HG02884 (cell line): ENCODE results near the gene ERRFI1.
"Not testable (repeated sequence)": the region's sequence is repeated elsewhere in the genome, so short reads cannot be mapped to it uniquely, and the experiment has no call there.

Experiments
- ATAC-seq: cut with Tn5 transposase; IDR thresholded peaks from one replicate; pipeline ENCODE4 v1.9.1; 2021; ENCODE audit warnings: mild to moderate bottlenecking, moderate library complexity; ENCODE audit not compliant: unreplicated experiment

Gene ERRFI1

DNA sequence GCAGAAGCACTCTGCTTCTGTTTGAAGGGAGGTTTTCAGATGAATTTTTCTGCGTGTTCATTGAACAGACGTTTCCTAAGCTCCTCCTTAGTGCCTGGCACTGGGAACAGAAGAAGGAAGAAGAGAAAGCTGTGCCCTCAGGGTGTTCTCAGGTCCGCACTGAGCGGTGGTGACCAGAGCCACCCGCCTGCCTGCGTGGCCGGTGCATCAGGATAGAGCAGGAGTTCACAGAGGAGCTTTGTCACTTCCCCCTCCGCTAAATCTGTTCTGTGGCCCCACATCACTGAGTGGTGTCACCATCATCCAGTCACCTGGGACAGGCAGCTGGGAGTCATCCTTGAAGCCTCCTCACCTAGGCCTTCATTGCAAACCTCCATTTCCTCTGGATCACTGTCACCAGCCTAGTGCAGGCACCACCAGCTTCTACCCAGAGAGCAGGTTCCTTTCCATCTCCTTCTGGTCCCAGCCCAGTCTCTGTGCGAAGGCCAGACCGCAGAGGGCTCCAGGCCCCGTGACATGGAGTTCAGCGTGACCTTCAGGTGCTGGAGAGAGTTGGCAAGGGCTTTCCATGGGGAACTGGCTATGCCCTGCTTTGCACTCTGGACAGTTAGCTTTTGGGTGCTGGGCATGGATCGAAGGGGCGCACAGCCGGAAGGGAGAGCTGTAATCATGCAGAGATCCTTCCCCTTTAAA is 42.9 kb downstream of the ERRFI1 start:
- ATAC-seq, result no peak

DNA sequence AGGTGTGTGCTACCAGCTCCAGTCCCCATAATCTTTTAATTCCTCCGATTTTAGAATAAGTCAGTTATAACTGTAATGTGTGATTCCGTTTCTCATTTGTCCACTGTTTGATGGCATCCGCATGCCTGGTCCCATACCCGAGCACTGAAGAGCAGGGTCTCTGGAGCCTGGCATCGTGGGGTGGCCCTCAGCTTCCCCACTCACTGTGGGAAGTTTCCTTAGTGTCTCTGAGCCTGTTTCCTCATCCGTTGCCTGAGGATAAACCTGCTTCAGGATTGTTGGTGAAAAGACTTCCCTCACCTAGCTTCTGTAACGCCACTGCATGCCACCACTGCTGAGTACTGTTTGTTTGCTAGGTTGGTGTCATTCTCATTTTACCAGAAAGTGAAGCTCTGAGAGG is 45.1 kb downstream of the ERRFI1 start:
- ATAC-seq, result no peak

DNA sequence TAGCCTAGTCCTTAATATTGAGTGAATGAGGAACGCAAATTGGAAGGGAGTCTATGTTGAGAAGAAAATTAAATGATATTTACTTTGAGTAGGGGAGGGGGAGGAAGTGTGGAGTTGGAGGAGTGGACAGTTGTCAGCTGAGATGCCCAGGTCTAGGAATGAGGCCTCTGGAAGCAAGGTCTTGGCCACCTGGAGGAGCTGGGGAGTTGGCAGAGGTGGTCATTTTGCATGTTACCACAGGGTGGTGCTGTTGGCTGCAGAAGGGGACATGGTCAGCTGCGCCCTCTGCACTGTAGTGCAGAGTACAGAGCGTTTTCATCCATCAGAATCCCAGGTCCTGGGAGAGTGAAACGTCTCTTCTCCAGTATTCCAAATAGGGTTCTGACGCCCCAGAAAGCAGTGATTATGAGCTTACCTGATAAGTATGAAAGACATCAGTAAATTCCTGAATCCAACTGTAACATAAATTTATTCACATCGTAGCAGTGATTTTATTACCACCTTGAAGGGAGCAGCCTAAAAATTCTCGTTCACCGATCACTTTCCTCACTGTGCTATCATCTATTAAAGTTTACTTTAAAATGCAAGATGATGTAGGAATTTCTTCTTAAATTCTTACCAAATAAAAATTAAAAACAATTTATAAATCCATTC is 50.8 kb downstream of the ERRFI1 start:
- no peak for ATAC-seq

DNA sequence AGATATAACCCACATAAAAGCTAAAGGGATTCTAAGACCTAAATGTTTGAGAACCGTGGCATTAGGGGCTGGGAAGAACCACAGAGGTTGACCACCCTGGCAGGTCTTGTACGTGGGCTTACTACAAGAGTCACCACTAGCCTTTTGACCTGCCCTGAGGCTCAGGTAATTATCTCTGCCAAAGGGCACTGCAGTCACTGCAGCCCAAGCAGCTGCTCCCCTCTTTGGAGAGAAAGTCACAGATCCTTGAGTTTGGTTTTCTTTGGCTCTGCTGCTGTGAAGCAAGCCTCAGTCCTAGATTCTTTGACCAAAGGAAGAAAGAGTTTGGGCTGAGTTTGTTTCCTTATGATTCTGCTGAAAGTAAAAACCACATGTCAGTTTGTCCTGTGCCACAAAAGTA is 53.0 kb downstream of the ERRFI1 start:
- no peak for ATAC-seq

DNA sequence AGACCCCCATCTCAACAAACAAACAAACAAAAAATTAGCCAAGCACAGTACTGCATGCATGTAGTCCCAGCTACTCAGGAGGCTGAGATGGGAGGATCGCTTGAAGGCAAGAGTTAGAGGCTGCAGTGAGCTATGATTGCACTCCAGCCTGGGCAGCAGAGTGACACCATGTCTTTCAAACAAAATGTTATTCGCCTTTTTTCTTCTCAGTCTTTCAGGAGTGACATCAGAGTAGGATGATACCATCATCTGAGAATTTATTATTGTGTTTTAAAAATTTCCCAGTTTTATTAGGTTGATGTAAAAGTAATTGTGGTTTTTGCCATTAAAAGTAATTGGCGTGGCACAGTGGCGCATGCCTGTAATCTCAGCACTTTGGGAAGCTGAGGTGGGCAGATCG is 53.8 kb downstream of the ERRFI1 start:
- no peak for ATAC-seq

DNA sequence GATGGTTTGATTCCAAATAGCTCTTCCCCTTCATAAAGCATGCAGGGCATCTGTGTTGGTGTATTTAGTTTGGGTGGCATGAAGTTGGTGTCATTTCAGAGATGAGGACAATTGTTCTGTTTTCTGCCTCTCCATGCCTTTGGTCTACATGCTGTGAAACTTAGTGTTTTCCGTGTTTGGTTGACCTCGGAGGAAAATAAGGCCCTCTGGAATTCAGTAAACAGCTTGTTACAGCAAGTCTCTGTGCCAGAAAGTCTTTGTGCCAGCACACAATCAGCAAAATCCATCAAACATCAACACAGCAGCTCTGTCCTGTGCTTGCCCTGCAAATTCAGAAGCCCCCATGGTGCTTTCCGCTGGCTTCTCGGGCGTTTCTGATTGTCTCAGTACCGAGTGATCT is 55.1 kb downstream of the ERRFI1 start:
- ATAC-seq, result no peak

DNA sequence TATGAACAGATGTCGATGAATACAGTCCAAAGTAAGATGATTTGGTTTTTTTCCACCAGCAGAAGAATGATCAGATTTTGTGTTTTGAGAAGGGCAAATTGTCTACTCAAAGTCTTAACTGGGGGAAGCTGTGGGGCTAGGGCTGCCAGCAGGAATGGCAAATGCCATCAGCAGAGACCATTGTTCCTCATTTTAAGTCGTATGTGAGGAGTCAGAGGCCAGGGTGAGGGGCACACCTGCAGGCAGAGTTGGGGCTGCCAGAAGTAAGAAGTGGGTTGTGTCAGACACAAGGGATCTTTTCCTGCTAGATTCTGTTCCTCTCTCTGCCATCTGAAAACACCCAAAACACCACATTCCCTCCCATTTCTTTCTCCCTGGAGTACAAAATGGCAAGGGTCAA is 55.9 kb downstream of the ERRFI1 start:
- ATAC-seq, result no peak

DNA sequence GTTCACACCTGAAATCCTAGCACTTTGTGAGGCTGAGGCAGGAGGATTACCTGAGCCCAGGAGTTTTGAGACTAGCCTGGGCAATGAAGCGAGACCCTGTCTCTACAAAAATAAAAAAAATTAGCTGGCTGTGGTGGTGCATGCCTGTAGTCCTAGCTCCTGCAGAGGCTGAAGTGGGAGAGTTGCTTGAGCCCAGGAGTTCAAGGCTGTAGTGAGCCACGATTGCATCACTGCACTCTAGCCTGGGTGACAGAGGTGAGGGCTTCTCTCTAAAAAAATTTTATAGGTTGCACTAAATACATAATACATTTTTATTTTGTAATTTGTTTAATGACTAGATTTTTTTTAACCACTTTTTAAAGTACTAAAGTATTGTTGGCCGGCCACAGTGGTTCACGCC is 58.5 kb downstream of the ERRFI1 start:
- ATAC-seq, result no peak

DNA sequence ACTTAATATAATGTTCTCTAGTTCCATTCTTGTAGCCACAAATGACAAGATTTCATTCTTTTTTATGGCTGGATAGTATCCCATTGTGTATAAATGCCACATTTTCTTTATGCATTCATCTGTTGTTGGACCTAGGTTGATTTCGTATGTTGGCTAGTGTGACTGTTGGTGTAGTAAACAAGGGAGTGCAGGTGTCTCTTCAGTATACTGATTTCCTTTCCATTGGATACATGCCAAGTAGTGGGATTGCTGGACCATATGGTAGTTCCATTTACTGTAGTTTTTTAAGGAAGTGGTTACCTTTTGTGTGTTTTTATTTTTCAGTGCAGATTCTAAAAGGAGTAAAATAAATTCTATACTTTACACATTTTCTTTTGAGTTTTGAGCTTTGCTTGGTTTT is 58.9 kb downstream of the ERRFI1 start:
- ATAC-seq, result no peak

DNA sequence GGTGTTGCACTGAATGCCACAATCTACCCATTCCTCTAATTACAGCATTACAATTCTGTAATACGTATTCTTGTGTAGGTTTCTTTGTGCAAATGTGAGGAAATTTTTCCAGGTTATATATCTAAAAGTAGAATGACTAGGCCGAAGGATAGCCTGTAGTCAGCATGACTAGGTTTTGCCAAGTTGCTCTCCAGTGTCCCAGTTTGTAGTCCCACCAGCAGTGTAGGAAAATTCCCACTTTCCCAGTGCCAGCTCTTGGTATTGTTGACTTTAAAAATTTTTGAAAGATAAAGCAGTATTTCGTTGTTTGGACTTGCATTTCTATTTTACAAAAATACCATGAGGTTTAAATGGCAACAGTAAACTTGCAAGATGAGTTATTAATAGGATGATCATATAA is 61.6 kb downstream of the ERRFI1 start:
- no peak for ATAC-seq

DNA sequence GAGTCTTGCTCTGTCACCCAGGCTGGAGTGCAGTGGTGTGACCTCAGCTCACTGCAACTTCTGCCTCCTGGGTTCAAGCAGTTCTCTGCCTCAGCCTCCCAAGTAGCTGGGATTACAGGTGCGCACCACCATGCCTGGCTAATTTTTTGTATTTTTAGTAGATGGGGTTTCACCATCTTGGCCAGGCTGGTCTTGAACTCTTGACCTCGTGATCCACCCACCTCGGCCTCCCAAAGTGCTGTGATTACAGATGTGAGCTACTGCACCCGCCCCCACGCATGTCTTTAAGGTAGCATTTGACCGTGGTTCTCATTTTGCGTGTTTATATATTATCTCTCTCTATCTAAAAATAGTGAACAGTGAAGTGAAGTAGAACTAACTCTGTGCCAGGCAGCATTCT is 62.3 kb downstream of the ERRFI1 start:
- ATAC-seq, result not testable (repeated sequence)

DNA sequence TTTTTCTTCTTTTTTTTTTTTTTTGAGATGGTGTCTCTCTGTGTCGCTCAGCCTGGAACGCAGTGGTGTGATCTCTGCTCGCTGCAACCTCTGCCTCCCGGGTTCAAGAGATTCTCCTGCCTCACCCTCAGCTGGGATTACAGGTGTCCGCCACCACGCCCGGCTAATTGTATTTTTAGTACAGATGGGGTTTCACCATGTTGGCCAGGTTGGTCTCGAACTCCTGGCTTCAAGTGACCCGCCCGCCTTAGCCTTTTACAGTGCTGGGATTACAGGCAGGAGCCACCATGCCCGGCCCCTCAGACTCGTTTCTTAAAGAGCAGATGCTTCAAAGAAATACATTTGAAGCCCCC is 62.8 kb downstream of the ERRFI1 start:
- not testable (repeated sequence) for ATAC-seq

DNA sequence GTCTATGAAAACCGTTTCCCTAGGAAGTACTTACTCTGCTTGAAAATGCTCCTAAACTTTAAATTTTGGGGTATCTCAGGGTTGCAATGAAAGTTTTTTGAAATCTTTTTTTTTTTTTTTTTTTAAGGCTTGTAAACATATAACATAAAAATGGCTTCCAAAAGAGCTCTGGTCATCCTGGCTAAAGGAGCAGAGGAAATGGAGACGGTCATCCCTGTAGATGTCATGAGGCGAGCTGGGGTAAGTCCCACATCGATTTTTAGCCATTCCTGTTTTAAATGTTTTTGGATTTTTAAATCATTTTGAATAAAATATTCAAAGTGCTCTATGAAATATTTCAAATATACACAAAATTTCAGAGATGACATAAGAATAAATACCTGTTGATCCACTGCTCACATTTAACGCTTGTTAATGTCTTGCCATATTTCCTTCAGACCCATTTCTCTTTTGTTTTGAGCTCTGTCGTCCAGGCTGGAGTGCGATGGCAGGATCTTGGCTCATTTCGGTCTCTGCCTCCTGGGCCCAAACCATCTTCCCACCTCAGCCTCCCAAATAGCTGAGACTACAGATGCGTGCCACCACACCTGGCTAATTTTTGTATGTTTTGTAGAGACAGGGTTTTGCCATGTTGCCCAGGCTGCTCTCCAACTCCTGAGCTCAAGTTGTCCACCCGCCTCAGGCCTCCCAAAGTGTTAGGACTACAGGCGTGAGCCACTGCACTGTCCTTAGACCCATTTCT is 63.3 kb downstream of the ERRFI1 start:
- ATAC-seq, result no peak

DNA sequence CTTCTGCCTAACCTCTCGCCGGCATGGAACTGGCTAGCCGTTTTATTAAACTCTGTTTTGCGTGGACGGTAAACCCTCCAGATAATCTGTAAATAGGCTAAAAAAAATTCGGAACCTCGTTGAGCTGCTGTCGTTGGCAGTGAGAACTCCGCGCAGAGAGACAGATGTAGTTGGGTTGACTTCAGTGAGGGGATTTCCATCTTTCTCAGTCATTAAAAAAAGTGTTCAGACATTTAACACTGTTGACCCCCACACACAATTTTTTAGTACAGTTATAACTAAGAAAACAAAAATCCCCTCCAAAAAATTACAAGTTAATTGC is 64.1 kb downstream of the ERRFI1 start:
- ATAC-seq, result no peak
